Epithelial cell of proximal tubule (primary cell): ENCODE data around the gene FREM1. TPM values are rescaled to one million over a fixed set of nuclear protein-coding genes. Genes with fewer than 3 reads are reported as not detected.

Source experiments
- DNase-seq: peaks from one replicate; pipeline ENCODE4 v3.0.0-alpha.2; 2011; ENCODE audit warnings: low read depth
- H3K4me3 ChIP-seq: 2 replicates; pipeline ENCODE4 v1.5.1; 2011; ENCODE audit warnings: low read depth, mild to moderate bottlenecking, low read length
- total RNA-seq: library from RNA; depleted of rRNA; stranded (reverse); fragments of >200 nt; gene quantifications from 2 replicates; pipeline ENCODE4 v1.2.3, GENCODE V29; 2015
- TF ChIP-seq, protein P1 (sequence below): conservative IDR thresholded peaks from 2 replicates; pipeline ENCODE4 v1.5.1; 2012; ENCODE audit warnings: low read depth, mild to moderate bottlenecking, low read length

FREM1 gene
- total RNA-seq, 1 donor from 2014 or later: 0.17 TPM

DNA sequence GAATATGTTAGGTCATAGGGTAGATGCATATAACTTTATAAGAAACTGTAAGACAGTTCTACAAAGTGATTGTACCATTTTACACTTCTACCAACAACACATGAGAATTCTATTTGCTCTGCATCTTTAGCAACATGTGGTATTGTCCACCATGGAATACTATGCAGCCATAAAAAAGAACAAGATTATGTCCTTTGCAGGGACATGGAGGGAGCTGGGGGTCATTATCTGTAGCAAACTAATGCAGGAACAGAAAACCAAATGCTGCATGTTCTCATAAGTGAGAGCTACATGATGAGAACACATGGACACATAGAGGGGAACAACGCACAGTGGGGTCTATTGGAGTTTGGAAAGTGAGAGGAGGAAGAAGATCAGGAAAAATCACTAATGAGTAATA, 165.5 kb downstream of the FREM1 start:
- TF ChIP-seq, protein P1, sequence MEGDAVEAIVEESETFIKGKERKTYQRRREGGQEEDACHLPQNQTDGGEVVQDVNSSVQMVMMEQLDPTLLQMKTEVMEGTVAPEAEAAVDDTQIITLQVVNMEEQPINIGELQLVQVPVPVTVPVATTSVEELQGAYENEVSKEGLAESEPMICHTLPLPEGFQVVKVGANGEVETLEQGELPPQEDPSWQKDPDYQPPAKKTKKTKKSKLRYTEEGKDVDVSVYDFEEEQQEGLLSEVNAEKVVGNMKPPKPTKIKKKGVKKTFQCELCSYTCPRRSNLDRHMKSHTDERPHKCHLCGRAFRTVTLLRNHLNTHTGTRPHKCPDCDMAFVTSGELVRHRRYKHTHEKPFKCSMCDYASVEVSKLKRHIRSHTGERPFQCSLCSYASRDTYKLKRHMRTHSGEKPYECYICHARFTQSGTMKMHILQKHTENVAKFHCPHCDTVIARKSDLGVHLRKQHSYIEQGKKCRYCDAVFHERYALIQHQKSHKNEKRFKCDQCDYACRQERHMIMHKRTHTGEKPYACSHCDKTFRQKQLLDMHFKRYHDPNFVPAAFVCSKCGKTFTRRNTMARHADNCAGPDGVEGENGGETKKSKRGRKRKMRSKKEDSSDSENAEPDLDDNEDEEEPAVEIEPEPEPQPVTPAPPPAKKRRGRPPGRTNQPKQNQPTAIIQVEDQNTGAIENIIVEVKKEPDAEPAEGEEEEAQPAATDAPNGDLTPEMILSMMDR: no peak
- no peak overlapping the region for H3K4me3 ChIP-seq
- no peak for DNase-seq

DNA sequence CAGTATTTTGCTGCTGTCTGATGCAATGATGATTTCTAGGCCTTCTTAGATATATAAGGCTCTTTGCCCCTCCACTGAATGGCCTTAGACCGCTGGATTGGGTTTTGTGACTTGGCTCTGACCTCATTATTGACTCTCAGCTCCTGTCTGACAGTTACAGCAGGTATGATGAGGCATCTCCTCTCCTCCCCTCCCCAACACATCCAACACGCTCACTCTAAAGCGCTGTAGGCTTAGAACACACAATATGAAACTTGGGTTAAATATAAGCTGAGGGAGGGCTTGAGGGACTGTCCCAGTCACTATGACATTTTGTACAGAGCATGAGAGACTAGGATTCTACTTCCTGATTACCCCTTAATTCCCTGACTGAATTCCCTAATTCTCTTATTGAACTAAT, 168.9 kb downstream of the FREM1 start:
- DNase-seq: no peak
- TF ChIP-seq, protein P1: no peak

DNA sequence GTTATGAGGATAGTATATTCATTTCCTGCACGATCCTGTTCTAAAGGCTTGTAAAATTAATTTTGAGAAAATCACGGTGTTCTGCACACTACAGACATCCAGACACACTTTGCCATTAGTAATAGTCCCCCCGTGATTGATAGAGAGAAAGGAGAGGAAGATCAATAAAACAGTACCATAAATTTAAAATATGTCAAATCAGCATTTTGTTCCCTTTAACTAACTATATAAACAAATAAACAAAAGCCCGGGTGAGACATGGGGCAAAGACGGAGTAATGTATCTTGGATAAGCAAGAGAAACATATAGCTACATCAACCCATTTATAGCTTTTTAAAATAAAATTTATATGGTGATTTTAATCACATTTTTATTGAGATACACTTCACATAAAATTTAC, 177.1 kb downstream of the FREM1 start:
- no peak for DNase-seq
- no peak overlapping the region for H3K4me3 ChIP-seq
- TF ChIP-seq, protein P1: no peak

More for the DNA sequence above, 168.9 kb downstream of the FREM1 start:
- H3K4me3 ChIP-seq: no peak overlapping the region

DNA sequence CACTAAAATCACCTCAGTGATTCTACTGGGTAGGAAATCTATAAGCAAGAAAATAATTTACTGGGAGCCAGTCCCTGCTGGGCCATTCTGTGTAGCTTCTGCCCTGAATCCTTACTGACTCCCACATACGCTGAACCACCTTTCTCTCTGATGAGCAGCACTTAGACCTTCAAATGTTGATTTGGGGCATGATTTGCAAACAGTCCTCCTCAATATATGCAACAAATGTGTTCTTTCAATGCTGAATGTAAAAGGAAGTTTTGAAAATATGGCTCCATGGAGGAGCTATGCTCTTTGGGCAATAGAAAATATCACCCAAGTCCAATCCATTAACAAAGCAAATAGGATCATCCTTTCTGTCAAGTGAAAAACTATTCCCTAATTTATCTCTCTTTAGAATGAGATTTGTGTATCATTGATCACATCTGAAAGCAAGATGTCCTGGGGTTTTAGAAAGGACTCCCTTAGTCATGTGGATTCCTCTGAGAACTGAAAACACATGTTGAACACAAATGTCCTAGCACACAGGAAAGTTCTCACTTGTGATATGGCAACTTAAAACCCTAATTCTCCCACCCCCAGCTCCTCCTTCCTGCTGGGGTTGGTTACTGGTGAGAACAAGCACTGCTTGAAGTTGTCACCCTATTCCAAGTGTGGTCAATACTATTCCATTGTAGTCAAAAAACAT, 178.8 kb downstream of the FREM1 start:
- H3K4me3 ChIP-seq: no peak overlapping the region
- DNase-seq: no peak
- TF ChIP-seq, protein P1: no peak

DNA sequence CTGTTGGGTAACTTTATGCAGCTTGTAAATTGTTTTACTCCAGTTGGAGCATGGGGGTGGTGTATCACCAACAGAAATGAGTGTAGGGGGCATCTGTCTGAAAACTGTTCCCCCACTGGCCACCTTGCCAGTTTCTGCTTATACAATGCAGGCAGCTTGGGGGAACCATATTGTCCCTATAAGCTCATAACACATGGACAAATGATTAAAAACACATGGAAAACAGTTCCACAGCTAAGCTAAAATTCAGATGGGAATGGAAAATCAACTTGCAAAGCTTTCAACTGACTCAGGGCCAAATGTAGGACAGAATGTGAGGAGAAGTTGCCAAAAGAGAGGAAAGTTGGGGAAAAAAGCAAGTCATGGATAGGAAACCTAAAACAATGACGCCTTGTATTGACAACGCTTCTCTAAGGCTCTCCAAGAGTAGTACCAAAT, 179.7 kb downstream of the FREM1 start:
- DNase-seq: no peak
- H3K4me3 ChIP-seq: no peak overlapping the region
- TF ChIP-seq, protein P1: no peak

DNA sequence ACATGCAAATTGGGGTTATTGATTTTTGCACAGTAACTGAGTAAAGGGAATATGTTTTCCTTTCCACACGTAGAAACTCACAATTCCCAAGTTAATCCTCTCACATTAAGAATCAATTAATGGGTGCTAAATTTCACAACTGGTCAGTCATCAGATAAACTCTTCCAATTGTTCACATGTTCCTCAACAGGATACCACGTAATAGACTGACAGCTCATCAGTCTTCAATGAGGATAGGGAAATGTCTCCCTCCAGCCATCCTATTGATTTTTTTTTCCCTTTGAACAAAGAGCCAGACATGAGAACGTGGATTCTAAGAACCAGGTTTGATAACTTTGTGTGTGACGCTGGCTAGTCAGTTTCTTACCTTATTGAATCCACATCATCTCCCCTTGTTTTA, 186.9 kb downstream of the FREM1 start:
- H3K4me3 ChIP-seq: no peak overlapping the region
- no peak for DNase-seq
- TF ChIP-seq, protein P1: no peak
